GM12872 (cell line): Measurements from ENCODE around the gene XAB2.
A peak's percentile ranks its signal among the peaks of the same experiment; 100 is the strongest.

Experiments used
- CTCF ChIP-seq: IDR thresholded peaks from 3 replicates; pipeline ENCODE4 v1.5.1; 2011; ENCODE audit warnings: low read depth, mild to moderate bottlenecking, low read length, moderate library complexity; ENCODE audit not compliant: insufficient read depth

The XAB2 gene

GRCh38 chr19:7629347-7630054, at the start of gene XAB2, which contains the start of gene PET100:
Gene XAB2 (minus strand): TSS chr19:7629545. CDS start chr19:7629527, 18 bp downstream.
Gene PET100 (plus strand): TSS chr19:7629793. CDS start chr19:7629834, 41 bp downstream.
- TF ChIP-seq CTCF, result no peak

GRCh38 chr19:7677669-7678311, 48.4 kb upstream of the XAB2 start:
- peak; percentile 26; the same call in 1 of the 3 replicates for TF ChIP-seq CTCF

GRCh38 chr19:7676854-7677253, 47.5 kb upstream of the XAB2 start, which contains the start of gene MCEMP1:
Gene MCEMP1 (plus strand): TSS chr19:7677090. CDS start chr19:7677121, 31 bp downstream.
- no peak for TF ChIP-seq CTCF

GRCh38 chr19:7676376-7676775, 47.0 kb upstream of the XAB2 start:
- no peak for TF ChIP-seq CTCF

- TF ChIP-seq CTCF, result no peak
These were observed 45.0 kb upstream of the XAB2 start for GRCh38 chr19:7674010-7675005.

GRCh38 chr19:7672522-7672921, 43.2 kb upstream of the XAB2 start:
- TF ChIP-seq CTCF, result no peak

GRCh38 chr19:7670790-7671189, 41.4 kb upstream of the XAB2 start:
- no peak for TF ChIP-seq CTCF
